Osteocyte (in vitro differentiated cells): Measurements from ENCODE around the gene TRIM8. TPM values are rescaled to one million over a fixed set of nuclear protein-coding genes. Genes with fewer than 3 reads are reported as not detected.

ENCODE experiments used
- DNase-seq: peaks from one replicate; pipeline ENCODE4 v3.0.0; 2021; ENCODE audit warnings: mixed read lengths; ENCODE audit not compliant: unreplicated experiment; ENCODE audit errors: extremely low spot score
- H3K27ac Mint-ChIP-seq: one replicate; pipeline ENCODE4 v1.8.0; 2021; ENCODE audit warnings: mild to moderate bottlenecking, mixed read lengths; ENCODE audit not compliant: unreplicated experiment
- H3K27me3 Mint-ChIP-seq: one replicate; pipeline ENCODE4 v1.8.0; 2021; ENCODE audit warnings: mixed read lengths; ENCODE audit not compliant: unreplicated experiment
- H3K36me3 Mint-ChIP-seq: one replicate; pipeline ENCODE4 v1.8.0; 2021; ENCODE audit warnings: mixed read lengths; ENCODE audit not compliant: unreplicated experiment
- H3K4me1 Mint-ChIP-seq: one replicate; pipeline ENCODE4 v1.8.0; 2021; ENCODE audit warnings: mixed read lengths; ENCODE audit not compliant: unreplicated experiment
- H3K4me3 Mint-ChIP-seq: one replicate; pipeline ENCODE4 v1.8.0; 2021; ENCODE audit warnings: mild to moderate bottlenecking, moderate library complexity, mixed read lengths; ENCODE audit not compliant: unreplicated experiment
- H3K9me3 Mint-ChIP-seq: one replicate; pipeline ENCODE4 v1.8.0; 2021; ENCODE audit warnings: mixed read lengths; ENCODE audit not compliant: unreplicated experiment
- total RNA-seq: library from RNA; stranded (reverse); gene quantifications from 2 replicates; pipeline ENCODE4 v1.2.1, GENCODE V29; 2021
- TF ChIP-seq, protein P1 (sequence below): fragments of 200-600 bp; sonication (generic); IDR thresholded peaks from 2 replicates; pipeline ENCODE4 v1.5.0; 2021; ENCODE audit warnings: antibody characterized with exemption, mild to moderate bottlenecking, moderate library complexity

Gene TRIM8
- total RNA-seq, 1 donor from 2014 or later = 63.9 TPM

DNA sequence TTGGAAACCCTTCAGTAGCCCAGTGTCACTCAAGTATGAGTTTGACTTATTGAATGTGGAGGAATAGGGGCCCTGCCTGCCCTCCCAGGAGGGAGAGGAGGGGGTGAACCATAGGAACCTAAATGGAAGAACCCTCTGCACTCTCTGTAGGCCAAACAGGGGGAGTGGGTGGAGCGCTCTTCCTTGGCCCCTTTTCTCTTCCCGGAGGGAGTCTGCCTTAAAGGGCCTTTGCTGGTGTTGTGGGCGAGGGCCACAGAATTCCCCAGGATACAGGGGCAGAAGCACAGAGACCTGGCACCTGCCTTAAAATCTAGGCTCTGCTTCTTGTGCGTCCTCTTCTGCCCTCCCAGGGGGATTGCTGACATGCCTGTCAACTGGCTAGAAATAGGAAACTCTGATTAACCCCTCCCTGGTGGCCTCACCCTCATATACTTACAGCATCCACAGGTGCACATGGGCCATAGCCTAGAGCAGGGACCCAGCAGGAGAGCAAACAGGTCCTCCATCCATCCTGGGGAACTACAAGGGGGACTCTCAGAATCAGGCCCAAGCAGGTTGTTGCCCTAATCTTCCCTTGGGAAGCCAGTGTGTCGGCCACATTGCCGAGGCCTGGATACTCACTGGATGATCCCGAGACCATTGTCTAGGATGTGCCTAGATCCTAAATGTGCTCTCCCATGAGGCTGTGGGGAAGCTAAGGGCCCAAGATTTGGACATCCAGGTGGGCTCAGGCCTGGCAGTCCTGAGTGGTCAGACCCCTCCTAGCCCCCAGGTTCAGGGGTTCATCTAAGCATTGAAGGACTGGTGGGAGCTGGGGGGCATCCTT is 3.4 kb downstream of the TRIM8 start:
- TF ChIP-seq, protein P1, sequence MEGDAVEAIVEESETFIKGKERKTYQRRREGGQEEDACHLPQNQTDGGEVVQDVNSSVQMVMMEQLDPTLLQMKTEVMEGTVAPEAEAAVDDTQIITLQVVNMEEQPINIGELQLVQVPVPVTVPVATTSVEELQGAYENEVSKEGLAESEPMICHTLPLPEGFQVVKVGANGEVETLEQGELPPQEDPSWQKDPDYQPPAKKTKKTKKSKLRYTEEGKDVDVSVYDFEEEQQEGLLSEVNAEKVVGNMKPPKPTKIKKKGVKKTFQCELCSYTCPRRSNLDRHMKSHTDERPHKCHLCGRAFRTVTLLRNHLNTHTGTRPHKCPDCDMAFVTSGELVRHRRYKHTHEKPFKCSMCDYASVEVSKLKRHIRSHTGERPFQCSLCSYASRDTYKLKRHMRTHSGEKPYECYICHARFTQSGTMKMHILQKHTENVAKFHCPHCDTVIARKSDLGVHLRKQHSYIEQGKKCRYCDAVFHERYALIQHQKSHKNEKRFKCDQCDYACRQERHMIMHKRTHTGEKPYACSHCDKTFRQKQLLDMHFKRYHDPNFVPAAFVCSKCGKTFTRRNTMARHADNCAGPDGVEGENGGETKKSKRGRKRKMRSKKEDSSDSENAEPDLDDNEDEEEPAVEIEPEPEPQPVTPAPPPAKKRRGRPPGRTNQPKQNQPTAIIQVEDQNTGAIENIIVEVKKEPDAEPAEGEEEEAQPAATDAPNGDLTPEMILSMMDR = no peak
- H3K36me3 Mint-ChIP-seq = no peaks in the 10 kb centered on the region
- no peaks in the 10 kb centered on the region for H3K27me3 Mint-ChIP-seq
- H3K4me3 Mint-ChIP-seq = peak overlapping the region; percentile 94
- H3K9me3 Mint-ChIP-seq = no peaks in the 10 kb centered on the region
- H3K27ac Mint-ChIP-seq = peak overlapping the region; percentile 98
- DNase-seq = no peak
- H3K4me1 Mint-ChIP-seq = peaks cover 48% of the 10 kb centered on the region

DNA sequence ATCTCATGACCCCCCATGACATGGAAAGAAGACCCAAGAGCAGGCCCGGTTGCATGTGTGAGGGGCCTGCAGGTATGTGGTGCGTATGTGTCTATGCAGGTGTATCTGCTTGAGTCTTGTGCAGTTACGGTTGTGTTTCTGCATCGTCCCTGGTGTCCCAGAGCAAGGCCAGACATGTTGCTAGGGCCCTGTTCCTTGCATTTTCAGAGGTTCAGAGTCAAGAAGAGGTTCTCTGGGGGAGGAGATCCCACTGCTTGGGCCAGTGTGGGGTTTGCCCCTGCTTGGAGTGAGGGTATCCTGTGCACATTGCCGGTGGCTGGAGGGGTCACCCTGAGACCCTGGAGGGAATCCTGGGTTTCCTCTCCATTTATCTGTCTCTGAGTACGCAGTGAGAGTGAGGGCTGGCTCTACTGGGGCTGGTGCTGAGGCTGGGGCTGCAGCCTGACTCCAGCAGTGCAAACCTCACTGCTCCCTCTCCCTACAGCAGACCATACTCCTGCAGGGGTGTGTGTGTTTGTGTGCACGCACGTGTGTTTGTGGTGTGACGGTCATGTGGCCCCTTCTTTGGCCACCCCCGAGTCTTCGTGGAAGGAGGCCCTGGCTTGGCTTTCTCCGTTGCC is 4.1 kb downstream of the TRIM8 start:
- peaks cover 50% of the 10 kb centered on the region for H3K4me1 Mint-ChIP-seq
- no peak overlapping the region for H3K27ac Mint-ChIP-seq
- no peaks in the 10 kb centered on the region for H3K9me3 Mint-ChIP-seq
- H3K4me3 Mint-ChIP-seq = peak overlapping the region; percentile 26
- DNase-seq = no peak
- TF ChIP-seq, protein P1 = no peak
- H3K36me3 Mint-ChIP-seq = peaks cover 6% of the 10 kb centered on the region
- H3K27me3 Mint-ChIP-seq = no peaks in the 10 kb centered on the region

DNA sequence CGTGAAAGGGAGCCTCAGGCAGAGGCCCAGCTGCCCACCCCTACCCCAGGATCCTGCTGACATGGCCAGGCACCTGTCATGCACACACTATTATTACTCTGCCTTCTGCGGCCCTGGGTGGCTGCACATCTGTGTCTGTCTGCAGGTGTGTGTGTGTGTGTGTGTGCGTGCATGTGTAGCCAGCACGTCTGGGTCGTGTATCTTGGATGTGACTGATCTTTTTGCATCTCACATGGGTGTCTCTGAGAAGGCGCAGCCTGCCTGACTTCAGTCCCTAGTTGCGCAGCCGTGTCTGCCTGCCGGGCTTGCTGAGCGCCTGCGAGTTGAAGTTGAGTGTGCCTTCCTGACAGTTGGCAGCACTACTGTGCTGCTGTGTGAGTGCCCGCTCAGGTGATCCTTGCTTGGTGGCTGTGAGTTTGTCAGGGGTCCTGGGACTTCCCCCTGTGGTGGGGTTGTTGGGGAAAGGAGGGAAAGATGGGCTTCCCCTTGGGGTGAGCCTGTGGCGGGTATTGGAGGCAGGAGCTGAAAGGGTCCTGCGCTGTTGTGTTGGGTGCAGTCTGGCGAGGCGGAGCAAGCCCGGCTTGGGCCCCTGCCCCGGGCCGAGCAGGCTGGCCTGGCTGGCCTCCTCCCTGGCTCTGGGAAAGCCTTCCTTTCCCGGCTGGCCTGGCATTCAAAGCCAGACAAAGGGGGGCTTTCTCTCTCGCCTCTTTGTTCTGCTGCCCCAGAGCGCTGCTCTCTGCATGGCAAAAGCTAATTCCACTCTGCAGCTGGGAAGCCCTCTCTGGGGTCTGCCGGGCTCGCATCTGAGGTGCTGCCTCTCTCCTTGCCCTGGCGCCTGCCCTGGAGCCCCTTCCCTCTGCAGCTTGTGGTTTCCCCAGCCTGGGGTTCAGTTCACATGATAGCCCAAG is 4.9 kb downstream of the TRIM8 start:
- Mint-ChIP-seq H3K4me1 (peaks cover 50% of the 10 kb centered on the region), H3K27ac (peak overlapping the region; percentile 54), H3K36me3 (peaks cover 7% of the 10 kb centered on the region), H3K9me3 (no peaks in the 10 kb centered on the region), H3K27me3 (no peaks in the 10 kb centered on the region), H3K4me3 (peak overlapping the region; percentile 30)
- no peak for DNase-seq
- TF ChIP-seq, protein P1 = no peak

DNA sequence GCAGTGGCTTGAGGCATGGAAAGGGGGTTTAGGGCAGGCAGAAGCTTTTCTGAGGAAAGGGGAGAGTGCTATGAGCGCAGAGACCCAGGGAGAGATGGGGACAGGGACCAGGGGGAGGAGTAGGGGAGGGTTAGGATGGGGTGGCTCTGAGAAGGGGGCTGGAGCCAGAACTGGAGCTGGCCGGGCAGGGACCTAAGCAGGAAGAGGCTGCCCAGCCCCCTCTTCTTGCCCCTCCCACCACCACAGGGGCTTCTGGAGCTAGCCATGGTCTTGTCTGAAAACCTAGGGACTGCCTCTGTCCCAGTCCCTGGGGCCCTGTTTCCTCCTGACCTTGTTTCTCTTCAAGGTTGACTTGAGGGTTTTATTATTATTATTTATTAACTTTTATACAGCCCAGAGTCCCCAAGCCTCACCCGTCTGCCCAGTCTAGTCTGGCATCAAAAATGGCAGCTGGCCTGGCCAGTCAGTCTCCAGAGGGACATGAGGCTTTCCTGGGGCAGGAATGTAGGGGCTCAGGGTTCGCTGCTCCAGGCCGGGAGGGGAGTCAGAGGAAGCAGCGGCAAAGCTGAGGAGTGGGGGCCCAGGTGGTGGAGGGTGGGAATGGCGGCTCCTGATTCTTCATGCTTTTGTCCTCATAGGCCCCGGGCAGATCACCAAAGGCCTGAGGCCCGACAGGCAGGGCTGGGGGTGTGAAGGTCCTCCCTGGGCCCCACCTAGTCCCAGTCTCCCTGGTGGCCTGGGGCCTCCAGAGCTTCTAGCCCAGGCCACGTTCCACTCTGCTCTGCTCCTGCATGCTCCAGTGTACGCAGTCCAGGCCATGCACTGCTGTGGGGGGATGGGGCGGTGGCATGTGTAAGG is 5.7 kb downstream of the TRIM8 start:
- peaks cover 50% of the 10 kb centered on the region for H3K4me1 Mint-ChIP-seq
- no peak overlapping the region for H3K4me3 Mint-ChIP-seq
- H3K27ac Mint-ChIP-seq = no peak overlapping the region
- peaks cover 12% of the 10 kb centered on the region for H3K36me3 Mint-ChIP-seq
- H3K9me3 Mint-ChIP-seq = no peaks in the 10 kb centered on the region
- no peaks in the 10 kb centered on the region for H3K27me3 Mint-ChIP-seq
- no peak for DNase-seq
- TF ChIP-seq, protein P1 = no peak
